Erythroblast (primary cell): ENCODE results near the gene ATG101.

Experiments used
- GATA1 ChIP-seq: IDR thresholded peaks from 2 replicates; pipeline ENCODE4 v1.6.1; 2011; ENCODE audit warnings: low read depth, mild to moderate bottlenecking, control low read depth, low read length, moderate library complexity
- POLR2A ChIP-seq: IDR thresholded peaks from 2 replicates; pipeline ENCODE4 v1.6.1; 2011; ENCODE audit warnings: mild to moderate bottlenecking, low read length

DNA sequence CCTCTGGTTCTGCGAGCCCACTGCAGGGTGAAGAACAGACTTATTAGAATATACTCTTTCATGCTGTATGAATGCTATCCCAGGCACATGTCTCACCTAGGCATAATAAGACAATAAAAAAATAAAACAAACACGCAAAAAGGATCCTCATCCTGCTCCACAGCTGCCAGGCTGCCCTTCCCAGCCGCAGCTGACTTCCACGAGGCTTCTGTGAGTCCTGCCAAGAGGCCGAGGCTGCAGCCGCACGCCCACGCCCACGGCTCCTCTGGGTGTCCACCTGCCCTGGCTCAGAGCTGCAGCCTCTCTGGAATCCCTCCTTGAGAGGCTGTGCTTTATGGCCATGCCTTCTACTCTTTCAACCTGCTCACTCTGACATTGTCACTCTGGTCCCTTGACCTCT, 16.6 kb downstream of the ATG101 start:
- TF ChIP-seq POLR2A, result no peak
- TF ChIP-seq GATA1, result no peak
